Endothelial cell of umbilical vein (primary cell): Measurements from ENCODE around the gene PRC1.

Experiments
- CTCF ChIP-seq, 2 donors: IDR thresholded peaks; 1 replicate in 1 of 2; 2 replicates in 1 of 2; pipeline ENCODE4 v1.5.1; 2011; ENCODE audit warnings: low read length in 2 of 2, mild to moderate bottlenecking in 2 of 2, moderate library complexity in 2 of 2, control low read depth in 1 of 2, inconsistent platforms in 1 of 2, low read depth in 1 of 2; ENCODE audit not compliant: insufficient read depth in 1 of 2; ENCODE audit errors: extremely low read depth in 1 of 2
- EZH2 ChIP-seq: IDR thresholded peaks from 2 replicates; pipeline ENCODE4 v1.6.1; 2012; ENCODE audit warnings: borderline replicate concordance, low read depth, mild to moderate bottlenecking, moderate library complexity, low read length, inconsistent platforms; ENCODE audit not compliant: severe bottlenecking
- FOS ChIP-seq: IDR thresholded peaks from 2 replicates; pipeline ENCODE4 v1.6.1; 2011; ENCODE audit warnings: mild to moderate bottlenecking, low read length, moderate library complexity, borderline replicate concordance; ENCODE audit not compliant: insufficient read depth
- GATA2 ChIP-seq: IDR thresholded peaks from 2 replicates; pipeline ENCODE4 v1.7.0; 2011; ENCODE audit warnings: low read depth, mild to moderate bottlenecking, moderate library complexity, mixed read lengths, low read length; ENCODE audit not compliant: insufficient read length, insufficient read depth
- JUN ChIP-seq: IDR thresholded peaks from 2 replicates; pipeline ENCODE4 v1.6.1; 2011; ENCODE audit warnings: borderline replicate concordance, low read depth; ENCODE audit not compliant: insufficient read length, insufficient read depth
- MAX ChIP-seq: IDR thresholded peaks from 2 replicates; pipeline ENCODE4 v1.6.1; 2011; ENCODE audit not compliant: insufficient read depth, insufficient read length
- POLR2A ChIP-seq: IDR thresholded peaks from 2 replicates; pipeline ENCODE4 v1.6.1; 2012; ENCODE audit warnings: low read depth, mild to moderate bottlenecking, control low read depth, low read length
- POLR2AphosphoS5 ChIP-seq: IDR thresholded peaks from 2 replicates; pipeline ENCODE4 v1.6.1; 2012; ENCODE audit warnings: low read depth, mild to moderate bottlenecking, control low read depth, low read length, moderate library complexity; ENCODE audit not compliant: insufficient read depth

GRCh38 chr15:91021516-91022074 is 27.3 kb upstream of the PRC1 start:
- no peak for TF ChIP-seq EZH2
- no peak for TF ChIP-seq POLR2AphosphoS5
- TF ChIP-seq CTCF (IDR thresholded peaks at IDR 0.05; ENCODE audit: extremely low read depth in 1 of 2, insufficient read depth in 1 of 2, low read depth in 1 of 2, low read length in 2 of 2) = no peak
- TF ChIP-seq JUN = no peak
- no peak for TF ChIP-seq MAX
- no peak for TF ChIP-seq GATA2
- TF ChIP-seq FOS = no peak
- no peak for TF ChIP-seq POLR2A
